GM19043 (cell line): ENCODE data around the gene PLEKHA4.
A peak's percentile ranks its signal among the peaks of the same experiment; 100 is the strongest.
"Not testable (repeated sequence)": the region's sequence is repeated elsewhere in the genome, so short reads cannot be mapped to it uniquely, and the experiment has no call there.

ENCODE experiments used
- ATAC-seq: cut with Tn5 transposase; IDR thresholded peaks from one replicate; pipeline ENCODE4 v1.9.1; 2021; ENCODE audit warnings: low read depth; ENCODE audit not compliant: unreplicated experiment

The PLEKHA4 gene, protein sequence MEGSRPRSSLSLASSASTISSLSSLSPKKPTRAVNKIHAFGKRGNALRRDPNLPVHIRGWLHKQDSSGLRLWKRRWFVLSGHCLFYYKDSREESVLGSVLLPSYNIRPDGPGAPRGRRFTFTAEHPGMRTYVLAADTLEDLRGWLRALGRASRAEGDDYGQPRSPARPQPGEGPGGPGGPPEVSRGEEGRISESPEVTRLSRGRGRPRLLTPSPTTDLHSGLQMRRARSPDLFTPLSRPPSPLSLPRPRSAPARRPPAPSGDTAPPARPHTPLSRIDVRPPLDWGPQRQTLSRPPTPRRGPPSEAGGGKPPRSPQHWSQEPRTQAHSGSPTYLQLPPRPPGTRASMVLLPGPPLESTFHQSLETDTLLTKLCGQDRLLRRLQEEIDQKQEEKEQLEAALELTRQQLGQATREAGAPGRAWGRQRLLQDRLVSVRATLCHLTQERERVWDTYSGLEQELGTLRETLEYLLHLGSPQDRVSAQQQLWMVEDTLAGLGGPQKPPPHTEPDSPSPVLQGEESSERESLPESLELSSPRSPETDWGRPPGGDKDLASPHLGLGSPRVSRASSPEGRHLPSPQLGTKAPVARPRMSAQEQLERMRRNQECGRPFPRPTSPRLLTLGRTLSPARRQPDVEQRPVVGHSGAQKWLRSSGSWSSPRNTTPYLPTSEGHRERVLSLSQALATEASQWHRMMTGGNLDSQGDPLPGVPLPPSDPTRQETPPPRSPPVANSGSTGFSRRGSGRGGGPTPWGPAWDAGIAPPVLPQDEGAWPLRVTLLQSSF

DNA sequence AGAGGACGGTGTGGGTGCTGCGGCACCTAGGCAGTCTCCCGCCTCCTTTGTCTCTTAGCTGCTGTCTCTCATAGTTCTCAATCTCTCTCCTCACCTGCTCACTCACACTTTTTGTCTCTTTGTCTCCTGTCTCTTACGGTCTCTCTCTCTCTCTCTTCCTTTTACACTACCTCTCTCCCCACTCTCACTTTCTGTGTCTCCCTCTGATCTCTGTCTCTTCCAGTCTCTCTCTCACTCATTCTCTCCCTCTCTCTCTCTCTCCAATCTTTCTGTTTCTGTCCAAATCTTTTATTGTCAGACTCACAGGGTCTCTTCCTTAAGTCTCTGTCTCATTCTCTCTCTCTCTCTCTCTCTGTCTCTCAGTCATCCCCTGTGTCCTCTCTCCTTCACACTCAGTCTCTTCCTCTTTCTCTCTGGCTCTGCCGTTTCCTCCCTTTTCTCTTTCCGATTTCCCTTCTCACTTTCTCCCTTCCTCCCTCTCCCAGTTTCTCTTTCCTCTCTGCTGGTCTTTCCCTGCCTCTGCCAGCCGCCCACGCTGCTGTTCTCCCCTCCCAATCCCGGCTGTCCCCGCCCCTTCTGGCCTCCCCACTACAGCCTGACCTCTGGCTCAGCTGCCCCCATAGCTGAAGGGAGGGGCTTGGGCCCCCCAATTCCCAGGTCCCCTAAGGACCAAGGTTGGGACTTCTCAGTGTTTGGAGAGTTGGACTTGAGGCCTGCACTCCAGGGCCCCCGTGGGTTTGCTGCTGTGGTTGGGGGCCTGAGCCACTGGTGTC, at the start of gene PLEKHA4:
PLEKHA4 (minus strand) TSS at position 504 of the 773 bp plus-strand sequence. CDS start 997 bp downstream, outside the sequence.
- ATAC-seq = no peak

GRCh38 chr19:48918071-48918470, 49.7 kb upstream of the PLEKHA4 start:
- no peak for ATAC-seq

GRCh38 chr19:48915757-48916156, 47.3 kb upstream of the PLEKHA4 start:
- no peak for ATAC-seq

DNA sequence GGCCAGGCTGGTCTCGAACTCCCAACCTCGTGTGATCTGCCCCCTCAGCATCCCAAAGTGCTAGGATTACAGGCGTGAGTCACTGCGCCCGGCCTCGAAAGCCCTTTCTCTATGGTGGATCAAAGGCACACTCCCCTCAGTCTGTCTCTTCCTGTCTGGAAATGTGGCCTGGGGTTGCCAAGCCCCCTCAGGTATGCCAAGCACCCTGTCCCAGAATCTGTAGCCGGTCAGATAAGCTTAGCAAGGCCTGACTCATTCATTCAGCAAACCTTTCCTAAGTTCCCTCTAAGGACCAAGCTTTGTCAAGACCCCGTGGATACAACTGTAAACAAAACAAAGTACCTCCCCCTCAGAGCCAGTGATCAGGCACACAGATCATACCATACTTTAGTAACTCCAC, 45.8 kb upstream of the PLEKHA4 start:
- no peak for ATAC-seq

GRCh38 chr19:48913114-48913889, 44.9 kb upstream of the PLEKHA4 start:
- no peak for ATAC-seq

GRCh38 chr19:48910803-48911202, 42.4 kb upstream of the PLEKHA4 start:
- ATAC-seq = no peak

GRCh38 chr19:48909424-48910077, 41.1 kb upstream of the PLEKHA4 start:
- ATAC-seq = not testable (repeated sequence)

DNA sequence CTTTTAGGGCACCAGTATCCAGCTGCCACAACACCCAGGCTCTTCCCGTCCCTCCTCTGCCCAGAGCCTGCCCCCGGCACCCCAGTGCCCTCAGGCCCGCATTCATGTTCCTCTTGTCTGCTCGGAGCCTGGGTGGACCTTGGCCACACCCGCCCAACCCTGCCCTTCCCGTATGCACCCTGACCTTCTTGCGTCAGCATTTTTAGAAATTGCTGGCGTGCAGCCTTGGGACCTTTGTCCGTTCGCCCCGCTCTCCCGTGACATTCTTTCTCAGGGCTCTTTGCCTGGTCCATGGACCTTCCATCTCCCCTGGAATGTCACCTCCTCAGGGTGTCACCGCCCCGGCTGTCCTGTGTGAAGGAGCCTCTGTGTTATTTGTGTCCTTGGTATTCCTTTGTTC, 39.3 kb upstream of the PLEKHA4 start:
- no peak for ATAC-seq

- ATAC-seq = no peak
Observed at GRCh38 chr19:48906324-48906723, 37.9 kb upstream of the PLEKHA4 start.

DNA sequence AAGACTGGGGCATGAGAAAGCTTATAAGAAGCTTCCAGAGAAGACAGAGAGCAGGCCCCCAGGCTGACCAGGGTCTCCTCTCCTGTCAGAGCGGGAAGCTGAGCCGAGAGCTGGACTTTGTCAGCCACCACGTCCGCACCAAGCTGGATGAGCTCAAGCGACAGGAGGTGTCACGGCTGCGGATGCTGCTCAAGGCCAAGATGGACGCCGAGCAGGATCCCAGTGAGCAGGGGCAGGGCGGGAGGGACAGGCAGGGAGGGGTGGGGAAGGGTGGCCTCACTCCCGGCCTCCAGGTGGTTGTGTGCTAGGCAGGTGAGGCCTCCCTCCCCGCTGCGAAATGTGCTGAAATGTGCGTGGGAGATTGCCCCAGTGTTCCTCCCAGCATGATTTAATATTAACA, 37.2 kb upstream of the PLEKHA4 start:
- no peak for ATAC-seq

GRCh38 chr19:48903788-48904187, 35.4 kb upstream of the PLEKHA4 start:
- not testable (repeated sequence) for ATAC-seq

- ATAC-seq = not testable (repeated sequence)
Observed at GRCh38 chr19:48902291-48902690, 33.9 kb upstream of the PLEKHA4 start.

DNA sequence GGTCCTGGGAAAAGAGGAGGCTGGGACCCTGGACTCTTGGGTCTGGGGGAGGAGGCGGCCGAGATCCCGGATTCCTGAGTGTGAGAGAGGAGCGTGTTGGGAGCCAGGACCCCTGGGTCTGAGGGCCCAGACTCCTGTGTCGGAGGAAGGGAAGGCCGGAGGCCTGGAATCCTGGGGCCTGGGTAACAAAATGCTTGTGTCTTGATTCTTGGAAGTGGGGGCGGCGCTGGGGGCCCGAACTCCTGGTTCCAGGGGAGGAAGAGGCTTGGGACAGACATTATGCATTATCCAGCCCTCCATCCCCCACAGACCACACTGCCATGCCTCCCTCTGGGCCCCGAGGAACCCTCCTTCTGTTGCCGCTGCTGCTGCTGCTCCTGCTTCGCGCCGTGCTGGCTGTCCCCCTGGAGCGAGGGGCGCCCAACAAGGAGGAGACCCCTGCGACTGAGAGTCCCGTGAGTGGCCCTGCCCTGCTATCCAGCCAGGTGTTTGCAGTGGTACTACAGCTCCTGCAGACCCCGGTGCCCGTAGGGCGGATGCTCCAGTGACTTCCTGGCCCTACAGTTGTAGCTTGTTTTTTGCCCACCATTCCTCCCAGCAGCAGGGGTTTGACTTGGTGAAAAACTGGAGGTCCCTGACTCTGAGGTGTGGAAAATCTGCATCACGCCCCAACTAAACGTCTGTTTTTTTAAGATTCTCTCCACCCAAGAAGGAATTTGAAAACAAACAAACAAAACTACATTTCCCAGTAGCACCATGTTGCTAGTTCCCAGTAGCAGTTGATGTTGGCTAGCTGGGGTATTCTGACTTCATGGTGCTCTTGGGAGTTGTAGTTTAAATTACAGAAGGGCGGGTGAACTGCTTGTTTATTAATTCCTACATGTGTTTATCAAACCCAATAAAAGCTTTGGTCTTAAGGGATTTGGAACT, 32.3 kb upstream of the PLEKHA4 start:
- ATAC-seq = no peak

DNA sequence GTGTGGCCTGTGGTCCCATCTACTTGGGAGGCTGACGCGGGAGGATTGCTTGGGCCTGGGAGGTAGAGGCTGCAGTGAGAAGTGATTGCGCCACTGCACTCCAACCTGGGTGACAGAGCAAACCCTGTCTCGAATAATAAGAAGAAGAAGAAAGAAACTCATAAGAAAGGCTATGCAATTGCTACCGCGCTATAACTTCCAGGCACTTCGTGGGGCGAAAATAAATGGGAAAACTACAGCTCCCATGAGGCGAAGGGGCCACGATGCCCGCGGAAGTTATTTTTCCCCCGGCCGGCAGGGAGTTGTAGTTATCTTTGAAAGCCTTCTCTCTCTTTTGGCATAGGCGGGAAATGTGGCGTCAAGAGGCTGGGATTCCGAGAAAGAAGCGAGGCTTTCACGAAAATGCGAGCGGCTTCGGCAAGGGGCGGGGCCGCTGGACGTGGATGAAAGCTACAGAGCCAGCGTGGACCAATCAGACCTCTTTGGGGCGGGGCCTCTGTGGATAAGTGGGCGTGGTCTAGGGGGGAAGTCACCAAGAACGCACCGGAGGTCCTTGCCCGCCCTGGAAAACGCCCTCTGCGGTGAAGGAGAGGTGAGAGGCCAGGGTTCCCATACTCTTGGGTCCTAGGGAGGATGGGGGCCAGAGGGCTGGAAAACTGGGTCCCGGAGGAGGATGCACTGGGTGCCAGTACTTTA, 31.5 kb upstream of the PLEKHA4 start, which contains the start of gene NUCB1:
NUCB1 (plus strand) TSS at position 532 of the 696 bp plus-strand sequence. CDS start 485 bp downstream, outside the sequence.
- ATAC-seq = peak; percentile 87

GRCh38 chr19:48899386-48899749, 31.0 kb upstream of the PLEKHA4 start:
- not testable (repeated sequence) for ATAC-seq

DNA sequence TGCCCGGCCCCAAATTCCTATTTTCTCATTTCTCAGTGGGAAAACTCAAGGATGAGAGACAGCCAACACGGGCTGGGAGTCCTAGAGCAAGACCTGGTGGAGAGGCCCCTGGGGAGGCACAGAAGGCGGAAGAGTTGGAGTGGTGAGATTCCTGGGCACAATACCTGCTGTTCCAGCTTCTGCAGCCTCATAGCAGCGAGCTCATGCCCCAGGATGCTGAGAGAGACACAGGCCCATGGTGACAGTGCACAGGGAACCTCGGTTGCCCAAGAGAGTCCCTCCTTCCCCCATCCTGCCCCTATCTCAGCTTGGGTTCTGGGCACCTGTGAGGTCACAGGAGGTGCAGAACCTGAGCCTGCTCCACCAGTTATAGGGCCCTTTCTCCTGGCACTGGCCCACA, 28.8 kb upstream of the PLEKHA4 start:
- no peak for ATAC-seq

DNA sequence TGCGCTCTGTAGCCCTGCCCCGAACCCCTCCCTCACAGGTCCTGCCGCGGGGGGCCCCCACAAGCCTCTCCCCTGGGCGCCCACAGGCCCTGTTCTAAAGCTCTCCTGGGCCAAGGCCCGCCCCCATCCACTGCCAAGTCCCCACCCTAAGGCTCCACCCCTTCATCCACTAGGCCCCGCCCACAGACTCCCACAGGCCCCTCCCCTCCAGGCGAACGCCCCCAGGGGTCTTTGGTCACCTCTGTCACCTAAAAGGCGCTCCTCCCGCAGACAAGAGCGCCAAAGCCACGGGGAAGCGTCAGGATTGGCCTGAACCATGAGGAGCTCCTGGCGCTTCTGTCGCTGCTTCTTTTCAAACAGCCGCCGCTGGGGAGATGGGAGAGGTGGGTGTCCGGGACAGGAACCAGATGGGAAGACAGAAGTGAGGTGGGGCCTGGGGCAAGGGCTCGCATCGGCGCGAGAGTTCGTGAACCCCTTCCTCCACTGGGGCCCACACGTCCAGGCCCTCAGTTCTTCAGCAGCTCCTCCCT, 27.8 kb upstream of the PLEKHA4 start:
- ATAC-seq = no peak

DNA sequence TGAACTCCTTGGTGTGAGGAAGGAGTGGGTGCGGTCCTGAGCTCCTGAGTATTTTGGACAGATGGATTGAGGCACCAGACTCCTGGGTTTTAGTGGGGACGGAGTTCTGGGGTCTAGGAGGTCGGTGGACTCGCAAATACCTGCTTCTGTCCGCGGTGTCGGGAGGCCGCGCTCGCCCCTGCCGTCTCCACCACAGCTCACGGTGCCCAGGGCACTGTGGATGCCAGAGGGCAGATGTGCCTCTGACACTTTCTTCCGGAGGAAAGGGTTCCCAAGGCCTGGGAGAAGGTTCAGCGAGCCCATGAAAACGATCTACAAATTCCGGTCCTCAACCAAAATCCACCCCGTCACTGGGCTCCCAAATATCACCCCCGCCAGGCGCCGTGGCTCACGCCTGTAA, 26.8 kb upstream of the PLEKHA4 start:
- ATAC-seq = no peak
